ENCODE results near the gene ZNF177. TPM values are rescaled to one million over a fixed set of nuclear protein-coding genes. Genes with fewer than 3 reads are reported as not detected.

Gene ZNF177
- total RNA-seq, 1 donor, result 1.7 TPM

GRCh38 chr19:9354651-9355050, 8.2 kb upstream of the ZNF177 start:
- DNase-seq (ENCODE audit: low read depth), result no peak
- no peak for TF ChIP-seq CTCF (IDR thresholded peaks at IDR 0.05; ENCODE audit: insufficient read depth, low read depth, low read length)

GRCh38 chr19:9370738-9371619, 8.2 kb downstream of the ZNF177 start:
- no peak overlapping the region for H3K4me3 ChIP-seq (ENCODE audit: low read depth, low read length)
- no peak for DNase-seq (ENCODE audit: low read depth)
- TF ChIP-seq CTCF (IDR thresholded peaks at IDR 0.05; ENCODE audit: insufficient read depth, low read depth, low read length), result no peak

More at GRCh38 chr19:9354651-9355050, 8.2 kb upstream of the ZNF177 start:
- no peak overlapping the region for H3K4me3 ChIP-seq (ENCODE audit: low read depth, low read length)

- no peak overlapping the region for H3K4me3 ChIP-seq (ENCODE audit: low read depth, low read length)
- TF ChIP-seq CTCF (IDR thresholded peaks at IDR 0.05; ENCODE audit: insufficient read depth, low read depth, low read length), result no peak
- DNase-seq (ENCODE audit: low read depth), result no peak
These were observed 18.6 kb downstream of the ZNF177 start for GRCh38 chr19:9381361-9381785.

GRCh38 chr19:9406798-9407352, 44.1 kb downstream of the ZNF177 start:
- H3K4me3 ChIP-seq (ENCODE audit: low read depth, low read length), result peak overlapping the region; percentile 79
- TF ChIP-seq CTCF (IDR thresholded peaks at IDR 0.05; ENCODE audit: insufficient read depth, low read depth, low read length), result no peak
- peak; percentile 88 for DNase-seq (ENCODE audit: low read depth)

GRCh38 chr19:9407827-9408226, 45.0 kb downstream of the ZNF177 start:
- peak; percentile 9 for DNase-seq (ENCODE audit: low read depth)
- H3K4me3 ChIP-seq (ENCODE audit: low read depth, low read length), result no peak overlapping the region
- no peak for TF ChIP-seq CTCF (IDR thresholded peaks at IDR 0.05; ENCODE audit: insufficient read depth, low read depth, low read length)

- no peak for TF ChIP-seq CTCF (IDR thresholded peaks at IDR 0.05; ENCODE audit: insufficient read depth, low read depth, low read length)
- DNase-seq (ENCODE audit: low read depth), result no peak
- no peak overlapping the region for H3K4me3 ChIP-seq (ENCODE audit: low read depth, low read length)
These were observed 50.6 kb downstream of the ZNF177 start for GRCh38 chr19:9413240-9413954.

All from fibroblast of villous mesenchyme (primary cell).